Left lung (tissue), 10 donors: ENCODE results near the gene TMEM38B. TPM values are rescaled to one million over a fixed set of nuclear protein-coding genes. Genes with fewer than 3 reads are reported as not detected.

Source experiments
- ATAC-seq: fragments of 200-7000 bp; cut with Tn5 transposase; one replicate; pipeline ENCODE4 v1.9.1; 2020; ENCODE audit warnings: moderate library complexity
- DNase-seq, 4 donors: peaks; one replicate each; pipeline ENCODE4 v3.0.0-alpha.2; 2013 to 2020
- H3K27ac ChIP-seq, 2 donors: fragments of 200-600 bp; sonication (generic) in 1 of 2; one replicate each; pipeline versions ENCODE4 v1.5.0 to v1.8.0; 2020 to 2021
- H3K27me3 ChIP-seq, 2 donors: fragments of 200-600 bp; sonication (generic) in 1 of 2; one replicate each; pipeline versions ENCODE4 v1.5.0 to v1.8.0; 2020 to 2021
- H3K36me3 ChIP-seq, 2 donors: fragments of 200-600 bp; sonication (generic) in 1 of 2; one replicate each; pipeline versions ENCODE4 v1.5.0 to v1.8.0; 2020 to 2021
- H3K4me1 ChIP-seq, 2 donors: fragments of 200-600 bp; one replicate each; pipeline ENCODE4 v1.8.0; 2021
- H3K4me3 ChIP-seq, 2 donors: fragments of 200-600 bp; sonication (generic) in 1 of 2; one replicate each; pipeline versions ENCODE4 v1.5.0 to v1.8.0; 2020 to 2021; ENCODE audit warnings: mild to moderate bottlenecking in 1 of 2
- H3K9me3 ChIP-seq, 2 donors: fragments of 200-600 bp; sonication (generic) in 1 of 2; one replicate each; pipeline versions ENCODE4 v1.5.0 to v1.8.0; 2020 to 2021
- CTCF ChIP-seq, 2 donors: fragments of 200-600 bp; sonication (generic) in 1 of 2; IDR thresholded peaks; one replicate each; pipeline versions ENCODE4 v1.5.0 to v1.8.0; 2021; ENCODE audit warnings: antibody characterized with exemption in 2 of 2
- intact Hi-C, 2 donors: fragments of 100-400 bp; cut with DNase I; formaldehyde crosslinking; loops; one replicate each; pipeline versions ENCODE4 v1.11.2 to v1.14.2; 2022
- polyA plus RNA-seq, 6 donors: library from polyadenylated mRNA; unstranded; fragments of 120-200 nt; gene quantifications; one replicate each; pipeline ENCODE4 v1.2.1, GENCODE V29; 2013; ENCODE audit not compliant: insufficient read length in 6 of 6
- total RNA-seq, 2 donors: library from RNA; stranded (reverse); fragmentation: NEBNext Ultra II Directional; extraction: Animal tissue kit (Norgen Biotek cat#: 25700); gene quantifications; one replicate each; pipeline ENCODE4 v1.2.1, GENCODE V29; 2021
- donor health status: DM: no; HTN: yes; CAD: no.
- donor health status: DM: no; HTN: no; CAD: no.

TMEM38B gene
- total and polyA plus RNA-seq, 8 donors = 11.6 to 19.9 (median 14.9) TPM

DNA sequence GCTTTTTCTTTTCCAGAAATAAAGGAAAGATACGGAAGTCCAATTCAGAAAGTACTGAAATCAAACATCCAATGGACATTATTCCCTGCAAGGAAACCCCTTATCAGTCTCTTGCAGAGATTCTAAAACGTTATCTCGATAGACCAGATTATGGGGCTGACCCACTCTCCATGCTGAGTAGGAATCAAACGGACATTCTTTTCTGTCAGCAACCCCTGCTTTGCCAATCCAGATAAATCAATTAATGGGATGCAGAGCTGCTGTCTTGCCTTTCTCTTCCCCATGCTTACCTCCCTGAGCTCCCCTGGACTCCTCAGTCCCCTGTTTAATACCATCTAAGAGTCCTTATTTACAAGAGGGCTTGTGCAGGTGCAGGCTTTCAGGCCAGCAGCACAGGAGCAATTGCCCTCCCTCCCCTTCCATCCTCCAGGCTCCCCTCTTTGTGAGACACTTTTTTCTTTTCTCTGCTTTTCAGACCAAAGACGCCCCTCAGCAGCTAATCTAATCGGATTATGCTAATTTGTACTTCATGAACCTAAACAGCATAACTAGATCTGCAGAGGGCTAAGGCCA is 17.9 kb upstream of the TMEM38B start:
- Histone ChIP-seq H3K27ac (no peak overlapping the region), H3K36me3 (no peaks in the 10 kb centered on the region), H3K27me3 (no peaks in the 10 kb centered on the region), H3K9me3 (no peaks in the 10 kb centered on the region), H3K4me3 (no peak overlapping the region), H3K4me1 (no peaks in the 10 kb centered on the region)
- no peak for ATAC-seq
- DNase-seq = no peak
- no peak for TF ChIP-seq CTCF (IDR thresholded peaks at IDR 0.05)
- intact Hi-C loops = no loop called here

GRCh38 chr9:105678163-105678562 is 16.2 kb upstream of the TMEM38B start:
- DNase-seq = no peak
- intact Hi-C loops = no loop called here
- no peaks in the 10 kb centered on the region for H3K4me1 ChIP-seq
- TF ChIP-seq CTCF (IDR thresholded peaks at IDR 0.05) = no peak
- no peak overlapping the region for H3K27ac ChIP-seq
- H3K27me3 ChIP-seq = no peaks in the 10 kb centered on the region
- no peak for ATAC-seq
- no peak overlapping the region for H3K4me3 ChIP-seq
- no peaks in the 10 kb centered on the region for H3K36me3 ChIP-seq
- no peaks in the 10 kb centered on the region for H3K9me3 ChIP-seq

DNA sequence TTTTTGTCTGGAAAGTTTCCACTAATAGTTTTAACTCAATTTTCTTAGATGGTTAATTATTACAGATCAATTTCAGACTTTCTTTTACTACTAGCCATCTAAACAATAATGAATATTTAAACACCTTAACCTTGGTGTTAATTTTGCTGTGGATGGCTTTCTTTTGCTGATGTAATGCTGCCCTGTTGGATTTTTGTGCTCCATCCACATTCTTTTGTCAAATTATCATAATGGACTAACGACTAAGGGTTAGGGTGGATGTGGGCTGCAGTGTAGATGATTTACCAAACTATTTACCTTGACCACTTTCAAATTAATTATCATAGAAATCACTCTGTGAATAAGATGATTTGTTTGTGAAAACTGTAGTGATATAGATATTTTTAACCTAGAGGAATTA is 15.6 kb upstream of the TMEM38B start:
- Histone ChIP-seq H3K36me3 (no peaks in the 10 kb centered on the region), H3K9me3 (no peaks in the 10 kb centered on the region), H3K27me3 (no peaks in the 10 kb centered on the region), H3K4me3 (no peak overlapping the region), H3K27ac (no peak overlapping the region), H3K4me1 (no peaks in the 10 kb centered on the region)
- ATAC-seq = no peak
- no peak for TF ChIP-seq CTCF (IDR thresholded peaks at IDR 0.05)
- no peak for DNase-seq
- intact Hi-C loops = no loop called here

GRCh38 chr9:105679257-105680022 is 14.9 kb upstream of the TMEM38B start:
- no peaks in the 10 kb centered on the region for H3K27me3 ChIP-seq
- ATAC-seq = no peak
- intact Hi-C loops = no loop called here
- H3K4me1 ChIP-seq = no peaks in the 10 kb centered on the region
- H3K36me3 ChIP-seq = no peaks in the 10 kb centered on the region
- H3K27ac ChIP-seq = no peak overlapping the region
- no peak for DNase-seq
- no peak for TF ChIP-seq CTCF (IDR thresholded peaks at IDR 0.05)
- no peak overlapping the region for H3K4me3 ChIP-seq
- no peaks in the 10 kb centered on the region for H3K9me3 ChIP-seq

GRCh38 chr9:105681313-105681712 is 13.0 kb upstream of the TMEM38B start:
- Histone ChIP-seq H3K4me3 (no peak overlapping the region), H3K36me3 (no peaks in the 10 kb centered on the region), H3K4me1 (no peaks in the 10 kb centered on the region), H3K27me3 (no peaks in the 10 kb centered on the region), H3K9me3 (no peaks in the 10 kb centered on the region), H3K27ac (no peak overlapping the region)
- no peak for DNase-seq
- intact Hi-C loops = no loop called here
- no peak for ATAC-seq
- TF ChIP-seq CTCF (IDR thresholded peaks at IDR 0.05) = no peak
